Measurements from ENCODE around the gene PNPLA5.

- TF ChIP-seq CTCF (IDR thresholded peaks at IDR 0.05) (no peak), EP300 (IDR thresholded peaks at IDR 0.05) (no peak), POLR2AphosphoS5 (IDR thresholded peaks at IDR 0.05) (no peak)
Measured at GRCh38 chr22:43846966-43847365, 44.8 kb downstream of the PNPLA5 start.

Measured in sigmoid colon (tissue), 4 donors.